Bladder microvascular endothelial cell (primary cell): ENCODE results near the gene NKX1-1. TPM values are rescaled to one million over a fixed set of nuclear protein-coding genes. Genes with fewer than 3 reads are reported as not detected.

ENCODE experiments used
- total RNA-seq: library from RNA; depleted of rRNA; stranded (reverse); fragments of >200 nt; gene quantifications from 2 replicates; pipeline ENCODE4 v1.2.3, GENCODE V29; 2014

Gene NKX1-1
- not detected in 2 replicates for total RNA-seq

GRCh38 chr4:1406394-1406980, at the start of gene NKX1-1:
TSS of gene NKX1-1 (minus strand) at chr4:1406442. CDS start at chr4:1406442, 0 bp downstream.

Other genes with a start within 250 kb of the NKX1-1 start
- 1.3 and 4.9 TPM in 2 replicates for gene SPON2, start 233.9 kb downstream of the NKX1-1 start, total RNA-seq
- 183 and 201 TPM in 2 replicates for gene CTBP1, start 157.3 kb downstream of the NKX1-1 start, total RNA-seq
- gene MAEA, start 116.6 kb downstream of the NKX1-1 start, total RNA-seq, result 45.3 and 99.9 TPM in 2 replicates
- 3.4 and 6.0 TPM in 2 replicates for gene UVSSA, start 59.2 kb downstream of the NKX1-1 start, total RNA-seq